Esophagus muscularis mucosa (tissue), 3 donors: ENCODE measurements around the gene CITED2.

ENCODE experiments used
- CTCF ChIP-seq, 3 experiments: fragments of 200-600 bp in 2 of 3; fragments of 450-650 bp in 1 of 3; sonication (generic) in 2 of 3; IDR thresholded peaks; one replicate each; pipeline ENCODE4 v1.5.1; 2017 to 2019; ENCODE audit warnings: antibody characterized with exemption in 3 of 3, mild to moderate bottlenecking in 2 of 3, moderate library complexity in 1 of 3
- POLR2A ChIP-seq: fragments of 450-650 bp; IDR thresholded peaks from one replicate; pipeline ENCODE4 v1.6.1; 2017; ENCODE audit warnings: antibody characterized with exemption, moderate library complexity, mild to moderate bottlenecking, low read depth
- POLR2AphosphoS5 ChIP-seq, 2 donors: sonication (generic); formaldehyde crosslinking; IDR thresholded peaks; one replicate each; pipeline ENCODE4 v1.6.1; 2017; ENCODE audit warnings: antibody characterized with exemption in 2 of 2

GRCh38 chr6:139343052-139343750, 31.2 kb downstream of the CITED2 start:
- no peak for TF ChIP-seq CTCF (IDR thresholded peaks at IDR 0.05)
- TF ChIP-seq POLR2AphosphoS5 (IDR thresholded peaks at IDR 0.05) = no peak
- no peak for TF ChIP-seq POLR2A
